Sigmoid colon (tissue), 4 donors: ENCODE results near the gene PRDM10.

ENCODE experiments used
- CTCF ChIP-seq, 4 experiments: fragments of 450-650 bp in 3 of 4; fragments of 200-600 bp in 1 of 4; IDR thresholded peaks; one replicate each; pipeline ENCODE4 v1.5.1; 2016 to 2019; ENCODE audit warnings: antibody characterized with exemption in 4 of 4, mild to moderate bottlenecking in 3 of 4, moderate library complexity in 2 of 4
- POLR2AphosphoS5 ChIP-seq, 4 donors: sonication (generic); formaldehyde crosslinking; IDR thresholded peaks; one replicate each; pipeline ENCODE4 v1.6.1; 2017; ENCODE audit warnings: antibody characterized with exemption in 4 of 4

- TF ChIP-seq CTCF (IDR thresholded peaks at IDR 0.05) = no peak
- no peak for TF ChIP-seq POLR2AphosphoS5 (IDR thresholded peaks at IDR 0.05)
Measured at GRCh38 chr11:129888451-129888850, 114.2 kb downstream of the PRDM10 start.
